K562 (cell line): ENCODE measurements around the gene SLC13A3.

Experiments used
- BRF1 ChIP-seq: IDR thresholded peaks from 3 replicates; pipeline ENCODE4 v1.6.1; 2011; ENCODE audit warnings: borderline replicate concordance, mild to moderate bottlenecking; ENCODE audit not compliant: insufficient read length; ENCODE audit errors: extremely low read depth
- KAT2B ChIP-seq: IDR thresholded peaks from one replicate; pipeline ENCODE4 v1.6.1; 2012; ENCODE audit warnings: low read depth, mild to moderate bottlenecking, control low read depth, inconsistent platforms, low read length, moderate library complexity
- MTA3 ChIP-seq: fragments of 450-650 bp; formaldehyde crosslinking; IDR thresholded peaks from 2 replicates; pipeline ENCODE4 v1.6.1; 2017; ENCODE audit warnings: mild to moderate bottlenecking, borderline replicate concordance
- NCOA1 ChIP-seq: fragments of 450-650 bp; IDR thresholded peaks from 2 replicates; pipeline ENCODE4 v1.6.1; 2016; ENCODE audit warnings: low read depth
- RCOR1 ChIP-seq, 2 experiments: IDR thresholded peaks; 2 replicates each; pipeline ENCODE4 v1.6.1; 2012; ENCODE audit warnings: low read depth in 2 of 2, low read length in 2 of 2, borderline replicate concordance in 1 of 2, improper control_type of control experiment in 1 of 2
- SMARCA5 ChIP-seq: fragments of 450-650 bp; IDR thresholded peaks from 2 replicates; pipeline ENCODE4 v1.6.1; 2016
- ZBTB7A ChIP-seq: IDR thresholded peaks from 2 replicates; pipeline ENCODE4 v1.6.1; 2011; ENCODE audit warnings: low read depth, mild to moderate bottlenecking, low read length, moderate library complexity, borderline replicate concordance; ENCODE audit not compliant: control insufficient read depth
- ZNF780A ChIP-seq: fragments of 250-450 bp; sonication (Bioruptor Pico); IDR thresholded peaks from 2 replicates; pipeline ENCODE4 v1.5.0; 2021; ENCODE audit warnings: mild to moderate bottlenecking
- TF ChIP-seq, protein P1 (sequence below), 3 experiments: IDR thresholded peaks in 2 of 3; conservative IDR thresholded peaks in 1 of 3; 2 replicates each; pipeline ENCODE4 v1.5.1; 2011 to 2012; ENCODE audit warnings: low read length in 3 of 3, mild to moderate bottlenecking in 3 of 3, control low read depth in 2 of 3, improper control_type of control experiment in 1 of 3, inconsistent platforms in 1 of 3, low read depth in 1 of 3, mixed read lengths in 1 of 3, moderate library complexity in 1 of 3; ENCODE audit not compliant: insufficient read depth in 2 of 3
- TF ChIP-seq, protein P2 (sequence below): fragments of 250-450 bp; sonication (Bioruptor Pico); IDR thresholded peaks from 2 replicates; pipeline ENCODE4 v1.5.0; 2021; ENCODE audit warnings: mild to moderate bottlenecking, borderline replicate concordance
- TF ChIP-seq, protein P3 (sequence below): sonication (generic); formaldehyde crosslinking; IDR thresholded peaks from 2 replicates; pipeline ENCODE4 v1.5.0; 2020; ENCODE audit warnings: missing genetic modification reagents

DNA sequence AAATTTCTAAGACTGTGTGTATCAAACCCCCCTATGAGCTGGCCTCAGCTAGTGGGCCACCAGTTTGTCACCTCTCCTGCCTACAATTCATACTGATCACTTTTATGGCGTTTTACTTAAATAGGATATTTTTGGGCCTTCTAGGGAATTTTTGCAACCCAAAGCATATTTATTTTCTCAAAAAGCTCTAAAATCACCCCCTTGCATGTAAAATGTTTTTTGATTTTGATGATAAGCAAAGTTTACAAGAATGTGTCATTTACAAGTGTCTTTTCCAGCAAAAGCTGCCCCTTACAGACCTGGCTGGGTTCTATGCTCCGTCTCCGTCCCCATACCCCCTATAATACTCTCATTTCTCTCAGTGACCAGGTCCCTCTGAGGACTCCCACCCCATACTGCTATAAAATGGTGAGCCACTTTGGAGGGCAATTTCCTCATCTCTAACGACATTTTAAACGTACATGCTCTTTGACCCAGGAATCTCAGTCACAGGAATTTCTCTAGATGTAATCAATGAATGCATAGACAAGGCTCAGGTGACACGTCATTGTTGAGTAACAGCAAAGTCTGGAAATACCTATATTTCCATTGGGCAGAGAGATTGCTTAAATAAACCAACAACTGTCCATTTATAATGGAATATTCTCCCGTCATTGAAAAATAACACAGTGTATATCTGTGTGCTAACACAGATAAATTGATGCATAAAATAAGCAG lies 86.9 kb downstream of the SLC13A3 start:
- TF ChIP-seq RCOR1 (IDR thresholded peaks at IDR 0.05; ENCODE audit: borderline replicate concordance in 1 of 2, low read depth in 2 of 2, low read length in 2 of 2) = no peak
- TF ChIP-seq KAT2B = no peak
- no peak for TF ChIP-seq NCOA1
- no peak for TF ChIP-seq ZBTB7A
- TF ChIP-seq, protein P1, sequence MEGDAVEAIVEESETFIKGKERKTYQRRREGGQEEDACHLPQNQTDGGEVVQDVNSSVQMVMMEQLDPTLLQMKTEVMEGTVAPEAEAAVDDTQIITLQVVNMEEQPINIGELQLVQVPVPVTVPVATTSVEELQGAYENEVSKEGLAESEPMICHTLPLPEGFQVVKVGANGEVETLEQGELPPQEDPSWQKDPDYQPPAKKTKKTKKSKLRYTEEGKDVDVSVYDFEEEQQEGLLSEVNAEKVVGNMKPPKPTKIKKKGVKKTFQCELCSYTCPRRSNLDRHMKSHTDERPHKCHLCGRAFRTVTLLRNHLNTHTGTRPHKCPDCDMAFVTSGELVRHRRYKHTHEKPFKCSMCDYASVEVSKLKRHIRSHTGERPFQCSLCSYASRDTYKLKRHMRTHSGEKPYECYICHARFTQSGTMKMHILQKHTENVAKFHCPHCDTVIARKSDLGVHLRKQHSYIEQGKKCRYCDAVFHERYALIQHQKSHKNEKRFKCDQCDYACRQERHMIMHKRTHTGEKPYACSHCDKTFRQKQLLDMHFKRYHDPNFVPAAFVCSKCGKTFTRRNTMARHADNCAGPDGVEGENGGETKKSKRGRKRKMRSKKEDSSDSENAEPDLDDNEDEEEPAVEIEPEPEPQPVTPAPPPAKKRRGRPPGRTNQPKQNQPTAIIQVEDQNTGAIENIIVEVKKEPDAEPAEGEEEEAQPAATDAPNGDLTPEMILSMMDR (IDR thresholded peaks at IDR 0.05 in 2 of 3, conservative IDR thresholded peaks at IDR 0.05 in 1 of 3; ENCODE audit: insufficient read depth in 2 of 3, low read depth in 1 of 3, low read length in 3 of 3) = no peak
- no peak for TF ChIP-seq ZNF780A (CRISPR knock-in tag)
- TF ChIP-seq MTA3 = no peak
- TF ChIP-seq SMARCA5 = no peak
- TF ChIP-seq BRF1 = no peak
- TF ChIP-seq, protein P2, sequence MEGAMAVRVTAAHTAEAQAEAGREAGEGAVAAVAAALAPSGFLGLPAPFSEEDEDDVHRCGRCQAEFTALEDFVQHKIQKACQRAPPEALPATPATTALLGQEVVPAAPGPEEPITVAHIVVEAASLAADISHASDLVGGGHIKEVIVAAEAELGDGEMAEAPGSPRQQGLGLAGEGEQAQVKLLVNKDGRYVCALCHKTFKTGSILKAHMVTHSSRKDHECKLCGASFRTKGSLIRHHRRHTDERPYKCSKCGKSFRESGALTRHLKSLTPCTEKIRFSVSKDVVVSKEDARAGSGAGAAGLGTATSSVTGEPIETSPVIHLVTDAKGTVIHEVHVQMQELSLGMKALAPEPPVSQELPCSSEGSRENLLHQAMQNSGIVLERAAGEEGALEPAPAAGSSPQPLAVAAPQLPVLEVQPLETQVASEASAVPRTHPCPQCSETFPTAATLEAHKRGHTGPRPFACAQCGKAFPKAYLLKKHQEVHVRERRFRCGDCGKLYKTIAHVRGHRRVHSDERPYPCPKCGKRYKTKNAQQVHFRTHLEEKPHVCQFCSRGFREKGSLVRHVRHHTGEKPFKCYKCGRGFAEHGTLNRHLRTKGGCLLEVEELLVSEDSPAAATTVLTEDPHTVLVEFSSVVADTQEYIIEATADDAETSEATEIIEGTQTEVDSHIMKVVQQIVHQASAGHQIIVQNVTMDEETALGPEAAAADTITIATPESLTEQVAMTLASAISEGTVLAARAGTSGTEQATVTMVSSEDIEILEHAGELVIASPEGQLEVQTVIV (CRISPR knock-in tag) = no peak
- TF ChIP-seq, protein P3, sequence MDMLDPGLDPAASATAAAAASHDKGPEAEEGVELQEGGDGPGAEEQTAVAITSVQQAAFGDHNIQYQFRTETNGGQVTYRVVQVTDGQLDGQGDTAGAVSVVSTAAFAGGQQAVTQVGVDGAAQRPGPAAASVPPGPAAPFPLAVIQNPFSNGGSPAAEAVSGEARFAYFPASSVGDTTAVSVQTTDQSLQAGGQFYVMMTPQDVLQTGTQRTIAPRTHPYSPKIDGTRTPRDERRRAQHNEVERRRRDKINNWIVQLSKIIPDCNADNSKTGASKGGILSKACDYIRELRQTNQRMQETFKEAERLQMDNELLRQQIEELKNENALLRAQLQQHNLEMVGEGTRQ (CRISPR knock-in tag) = no peak
